Fibroblast of lung (primary cell): ENCODE data around the gene B3GNT2.

Experiments
- CTCF ChIP-seq, 2 donors: IDR thresholded peaks in 1 of 2; conservative IDR thresholded peaks in 1 of 2; 1 replicate in 1 of 2; 2 replicates in 1 of 2; pipeline ENCODE4 v1.5.1; 2011 to 2012; ENCODE audit warnings: low read length in 2 of 2, control low read depth in 1 of 2, inconsistent platforms in 1 of 2, low read depth in 1 of 2, mild to moderate bottlenecking in 1 of 2
- EZH2 ChIP-seq: IDR thresholded peaks from 2 replicates; pipeline ENCODE4 v1.5.1; 2012; ENCODE audit warnings: low read length, control low read depth, mild to moderate bottlenecking; ENCODE audit errors: missing control alignments

- TF ChIP-seq CTCF (conservative IDR thresholded peaks at IDR 0.05 in 1 of 2, IDR thresholded peaks at IDR 0.05 in 1 of 2; ENCODE audit: low read depth in 1 of 2, low read length in 2 of 2) (no peak), EZH2 (no peak)
Measured at GRCh38 chr2:62200291-62200841, 4.5 kb downstream of the B3GNT2 start.
